Naive B cell (primary cell): ENCODE results near the gene CACNG8. TPM values are rescaled to one million over a fixed set of nuclear protein-coding genes. Genes with fewer than 3 reads are reported as not detected.

Source experiments
- ATAC-seq, 2 donors: fragments of 150-1000 bp; cut with Tn5 transposase; 2 replicates each; pipeline ENCODE4 v1.10.0; 2021; ENCODE audit warnings: low read depth in 2 of 2, mild to moderate bottlenecking in 2 of 2, moderate library complexity in 2 of 2
- DNase-seq: peaks from one replicate; pipeline ENCODE4 v3.0.0; 2022
- H3K27ac Mint-ChIP-seq, 6 donors: one replicate each; pipeline ENCODE4 v1.8.0; 2020 to 2022; ENCODE audit warnings: mild to moderate bottlenecking in 6 of 6, mixed read lengths in 6 of 6, moderate library complexity in 5 of 6, inconsistent platforms in 2 of 6
- H3K27me3 Mint-ChIP-seq, 3 donors: one replicate each; pipeline ENCODE4 v1.8.0; 2021 to 2022; ENCODE audit warnings: mixed read lengths in 3 of 3, mild to moderate bottlenecking in 1 of 3
- H3K36me3 Mint-ChIP-seq, 2 donors: one replicate each; pipeline ENCODE4 v1.8.0; 2020 to 2022; ENCODE audit warnings: mixed read lengths in 2 of 2, inconsistent platforms in 1 of 2, mild to moderate bottlenecking in 1 of 2
- H3K4me1 Mint-ChIP-seq, 3 donors: one replicate each; pipeline ENCODE4 v1.8.0; 2020 to 2022; ENCODE audit warnings: mixed read lengths in 3 of 3, inconsistent platforms in 1 of 3, mild to moderate bottlenecking in 1 of 3, moderate library complexity in 1 of 3
- H3K4me3 Mint-ChIP-seq, 8 donors: one replicate each; pipeline ENCODE4 v1.8.0; 2020 to 2022; ENCODE audit warnings: mild to moderate bottlenecking in 8 of 8, mixed read lengths in 8 of 8, moderate library complexity in 8 of 8, inconsistent platforms in 2 of 8
- H3K9me3 Mint-ChIP-seq, 7 donors: one replicate each; pipeline ENCODE4 v1.8.0; 2020 to 2022; ENCODE audit warnings: mixed read lengths in 7 of 7, mild to moderate bottlenecking in 5 of 7, inconsistent platforms in 2 of 7, moderate library complexity in 1 of 7
- polyA plus RNA-seq, 6 donors: library from polyadenylated mRNA; unstranded; fragments of 300-500 nt; fragmentation: Illumina TruSeq; gene quantifications; one replicate each; pipeline ENCODE4 v1.2.3, GENCODE V29; 2021; ENCODE audit warnings: low read depth in 6 of 6

Gene CACNG8
- polyA plus RNA-seq, 6 donors from 2014 or later, result not detected

DNA sequence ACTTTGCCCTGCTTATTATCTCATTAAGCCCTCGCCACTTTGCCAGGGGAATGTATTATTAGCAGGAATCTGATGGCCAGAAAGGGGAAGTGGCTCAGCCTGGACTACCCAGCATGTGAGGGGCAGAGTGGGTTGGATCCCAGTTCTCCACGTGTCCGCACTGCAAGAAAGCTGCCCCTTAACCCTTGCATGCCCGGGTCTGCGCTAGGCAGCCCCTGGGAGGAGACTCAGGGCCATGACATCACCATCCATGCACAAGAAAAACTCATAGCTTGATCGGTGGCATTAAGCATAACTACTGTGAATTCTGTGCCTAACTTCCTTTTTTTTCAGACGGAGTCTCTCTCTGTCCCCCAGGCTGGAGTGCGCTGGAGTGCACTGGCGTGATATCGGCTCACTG lies 8.9 kb downstream of the CACNG8 start:
- Mint-ChIP-seq H3K4me3 (no peak overlapping the region), H3K27me3 (peaks cover 24 to 74% (median 28%) of the 10 kb centered on the region in 3 donors), H3K27ac (no peak overlapping the region), H3K36me3 (no peaks in the 10 kb centered on the region), H3K9me3 (peaks cover 0 to 2% (median 0%) of the 10 kb centered on the region in 7 donors), H3K4me1 (peaks cover 0 to 3% (median 0%) of the 10 kb centered on the region in 3 donors)
- no peak for ATAC-seq
- DNase-seq, result no peak

- H3K36me3 Mint-ChIP-seq, result peaks cover 0 to 36% of the 10 kb centered on the region in 2 donors
- H3K4me1 Mint-ChIP-seq, result peaks cover 25 to 30% (median 28%) of the 10 kb centered on the region in 3 donors
- peak overlapping the region in 2 of 6 donors; percentile 11 to 72 for H3K27ac Mint-ChIP-seq
- DNase-seq (peak; percentile 53), ATAC-seq (peak; percentile 86 to 89)
- H3K9me3 Mint-ChIP-seq, result peaks cover 16 to 25% (median 18%) of the 10 kb centered on the region in 7 donors
- H3K4me3 Mint-ChIP-seq, result peak overlapping the region; percentile 36 to 94 (median 89)
- H3K27me3 Mint-ChIP-seq, result peaks cover 41 to 86% (median 55%) of the 10 kb centered on the region in 3 donors
These were observed 14.8 kb downstream of the CACNG8 start for GRCh38 chr19:53977429-53977990.

DNA sequence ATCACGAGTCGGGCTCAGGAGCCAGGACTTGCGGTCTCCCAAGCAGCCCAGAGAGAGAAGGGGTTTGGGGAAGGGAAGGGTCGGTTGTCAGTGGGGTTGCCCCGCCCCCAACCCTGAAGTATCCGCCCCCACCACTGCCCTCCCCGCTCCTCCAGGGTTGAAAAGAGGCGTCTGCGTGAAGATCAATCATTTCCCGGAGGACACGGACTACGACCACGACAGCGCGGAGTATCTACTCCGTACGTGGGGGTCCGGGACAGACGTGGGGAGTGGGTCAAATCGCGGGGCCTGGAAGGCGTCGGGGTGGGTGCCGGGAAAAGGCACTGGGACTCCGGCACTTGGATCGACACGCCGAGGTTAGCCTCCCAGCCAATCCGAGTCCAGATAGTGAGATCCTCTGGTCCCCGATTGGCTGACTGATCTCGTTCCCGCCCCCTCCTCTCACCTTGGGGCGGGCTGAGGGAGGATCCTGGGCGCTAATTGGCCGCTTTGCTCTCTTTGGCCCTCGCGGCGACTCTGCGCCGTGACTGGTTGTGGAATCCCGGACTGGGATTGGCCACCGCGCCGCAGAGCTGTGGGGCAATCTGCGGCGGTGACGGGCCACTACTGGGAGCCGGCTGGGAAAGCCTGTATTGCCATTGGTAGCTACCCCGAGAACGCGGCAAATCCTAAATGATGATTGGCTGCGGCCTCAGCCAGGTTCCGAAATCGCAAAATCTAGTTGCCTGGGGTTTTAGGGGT lies 15.4 kb downstream of the CACNG8 start:
- H3K27me3 Mint-ChIP-seq, result peaks cover 41 to 79% (median 55%) of the 10 kb centered on the region in 3 donors
- ATAC-seq, result no peak
- peak overlapping the region in 4 of 6 donors; percentile 32 to 72 (median 68) for H3K27ac Mint-ChIP-seq
- peaks cover 0 to 36% of the 10 kb centered on the region in 2 donors for H3K36me3 Mint-ChIP-seq
- H3K4me1 Mint-ChIP-seq, result peaks cover 25 to 30% (median 28%) of the 10 kb centered on the region in 3 donors
- no peak for DNase-seq
- H3K4me3 Mint-ChIP-seq, result peak overlapping the region; percentile 36 to 94 (median 89)
- H3K9me3 Mint-ChIP-seq, result peaks cover 17 to 25% (median 18%) of the 10 kb centered on the region in 7 donors

GRCh38 chr19:53978975-53979801 lies 16.5 kb downstream of the CACNG8 start:
- DNase-seq (no peak), ATAC-seq (no peak)
- peak overlapping the region in 1 of 6 donors; percentile 54 for H3K27ac Mint-ChIP-seq
- H3K9me3 Mint-ChIP-seq, result peaks cover 17 to 25% (median 18%) of the 10 kb centered on the region in 7 donors
- H3K27me3 Mint-ChIP-seq, result peaks cover 38 to 71% (median 55%) of the 10 kb centered on the region in 3 donors
- H3K4me1 Mint-ChIP-seq, result peaks cover 25 to 30% (median 28%) of the 10 kb centered on the region in 3 donors
- peaks cover 0 to 36% of the 10 kb centered on the region in 2 donors for H3K36me3 Mint-ChIP-seq
- H3K4me3 Mint-ChIP-seq, result peak overlapping the region in 6 of 8 donors; percentile 13 to 82 (median 41)

GRCh38 chr19:53980539-53981375 lies 18.0 kb downstream of the CACNG8 start:
- ATAC-seq, result no peak
- H3K4me3 Mint-ChIP-seq, result peak overlapping the region in 7 of 8 donors; percentile 20 to 80 (median 63)

GRCh38 chr19:53981376-53981951 lies 18.7 kb downstream of the CACNG8 start:
- peaks cover 25 to 30% (median 28%) of the 10 kb centered on the region in 3 donors for H3K4me1 Mint-ChIP-seq
- peaks cover 0 to 36% of the 10 kb centered on the region in 2 donors for H3K36me3 Mint-ChIP-seq
- peaks cover 29 to 54% (median 46%) of the 10 kb centered on the region in 3 donors for H3K27me3 Mint-ChIP-seq
- ATAC-seq (no peak), DNase-seq (no peak)
- H3K4me3 Mint-ChIP-seq, result peak overlapping the region; percentile 15 to 80 (median 62)
- H3K9me3 Mint-ChIP-seq, result peaks cover 16 to 25% (median 18%) of the 10 kb centered on the region in 7 donors
- peak overlapping the region in 2 of 6 donors; percentile 56 to 85 for H3K27ac Mint-ChIP-seq

More at GRCh38 chr19:53980539-53981375, 18.0 kb downstream of the CACNG8 start:
- Mint-ChIP-seq H3K9me3 (peaks cover 17 to 25% (median 18%) of the 10 kb centered on the region in 7 donors), H3K36me3 (peaks cover 0 to 36% of the 10 kb centered on the region in 2 donors), H3K4me1 (peaks cover 25 to 30% (median 28%) of the 10 kb centered on the region in 3 donors), H3K27me3 (peaks cover 33 to 61% (median 53%) of the 10 kb centered on the region in 3 donors), H3K27ac (peak overlapping the region in 4 of 6 donors; percentile 59 to 79 (median 72))
- DNase-seq, result no peak

GRCh38 chr19:53982001-53982451 lies 19.3 kb downstream of the CACNG8 start:
- Mint-ChIP-seq H3K4me3 (peak overlapping the region in 3 of 8 donors; percentile 12 to 80 (median 20)), H3K27ac (no peak overlapping the region), H3K36me3 (peaks cover 0 to 36% of the 10 kb centered on the region in 2 donors), H3K9me3 (peaks cover 16 to 25% (median 18%) of the 10 kb centered on the region in 7 donors), H3K27me3 (peaks cover 28 to 48% (median 40%) of the 10 kb centered on the region in 3 donors), H3K4me1 (peaks cover 25 to 30% (median 28%) of the 10 kb centered on the region in 3 donors)
- no peak for DNase-seq
- no peak for ATAC-seq

DNA sequence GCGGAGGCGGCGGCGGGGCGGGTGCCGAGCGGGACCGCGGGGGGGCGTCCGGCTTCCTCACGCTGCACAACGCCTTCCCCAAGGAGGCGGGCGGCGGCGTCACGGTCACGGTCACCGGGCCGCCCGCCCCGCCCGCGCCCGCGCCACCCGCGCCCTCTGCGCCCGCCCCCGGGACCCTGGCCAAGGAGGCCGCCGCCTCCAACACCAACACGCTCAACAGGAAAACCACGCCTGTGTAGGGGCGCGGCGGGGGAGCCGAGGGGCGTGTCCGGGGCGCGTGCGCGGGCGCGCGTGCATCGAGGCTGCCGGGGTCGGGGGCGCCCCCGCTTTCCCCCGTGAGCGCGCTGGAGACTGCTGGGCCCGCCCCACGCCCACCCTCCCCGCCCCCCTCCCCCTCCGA lies 19.9 kb downstream of the CACNG8 start:
- Mint-ChIP-seq H3K9me3 (peaks cover 16 to 22% (median 17%) of the 10 kb centered on the region in 7 donors), H3K27me3 (peaks cover 24 to 42% (median 35%) of the 10 kb centered on the region in 3 donors), H3K27ac (no peak overlapping the region), H3K4me1 (peaks cover 21 to 25% (median 24%) of the 10 kb centered on the region in 3 donors), H3K4me3 (no peak overlapping the region), H3K36me3 (peaks cover 0 to 31% of the 10 kb centered on the region in 2 donors)
- peak; percentile 47 to 49 for ATAC-seq
- DNase-seq, result no peak

- no peak overlapping the region for H3K27ac Mint-ChIP-seq
- peaks cover 23 to 32% (median 28%) of the 10 kb centered on the region in 3 donors for H3K27me3 Mint-ChIP-seq
- no peak for DNase-seq
- H3K4me3 Mint-ChIP-seq, result no peak overlapping the region
- peaks cover 14 to 20% (median 20%) of the 10 kb centered on the region in 3 donors for H3K4me1 Mint-ChIP-seq
- peaks cover 0 to 27% of the 10 kb centered on the region in 2 donors for H3K36me3 Mint-ChIP-seq
- ATAC-seq, result no peak
- peaks cover 13 to 18% (median 14%) of the 10 kb centered on the region in 7 donors for H3K9me3 Mint-ChIP-seq
These were observed 20.9 kb downstream of the CACNG8 start for GRCh38 chr19:53983457-53984289.

DNA sequence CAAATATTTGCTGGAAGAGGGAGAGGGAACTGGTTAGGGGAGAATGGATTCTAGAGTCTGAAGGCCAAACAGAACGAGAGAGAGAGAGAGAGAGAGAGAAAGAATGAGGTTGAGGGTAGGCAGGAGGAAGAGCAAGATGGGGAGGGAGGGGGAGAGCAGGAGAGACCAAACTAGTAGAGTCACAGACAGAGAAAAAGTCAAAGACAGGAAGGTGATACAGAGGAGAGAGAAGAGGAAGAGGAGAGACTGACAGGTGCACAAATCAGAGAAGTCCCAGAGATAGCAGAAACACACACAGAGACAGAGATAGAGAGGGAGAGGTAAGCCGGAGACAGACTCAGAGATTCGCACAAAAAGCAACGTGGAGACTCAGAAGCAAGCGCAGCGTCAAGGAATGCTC lies 23.1 kb downstream of the CACNG8 start:
- Mint-ChIP-seq H3K36me3 (peaks cover 0 to 16% of the 10 kb centered on the region in 2 donors), H3K27me3 (peaks cover 16 to 20% (median 18%) of the 10 kb centered on the region in 3 donors), H3K4me1 (peaks cover under 1 to 3% (median 2%) of the 10 kb centered on the region in 3 donors), H3K9me3 (peaks cover 2 to 7% (median 4%) of the 10 kb centered on the region in 7 donors), H3K4me3 (no peak overlapping the region), H3K27ac (no peak overlapping the region)
- DNase-seq, result no peak
- ATAC-seq, result no peak

GRCh38 chr19:53988981-53989380 lies 26.2 kb downstream of the CACNG8 start:
- peaks cover 0 to 12% of the 10 kb centered on the region in 2 donors for H3K36me3 Mint-ChIP-seq
- H3K27me3 Mint-ChIP-seq, result peaks cover 24 to 32% (median 25%) of the 10 kb centered on the region in 3 donors
- peaks cover 5 to 7% (median 5%) of the 10 kb centered on the region in 3 donors for H3K4me1 Mint-ChIP-seq
- peaks cover 0 to 4% (median 0%) of the 10 kb centered on the region in 7 donors for H3K9me3 Mint-ChIP-seq
- H3K27ac Mint-ChIP-seq, result no peak overlapping the region
- no peak for ATAC-seq
- peak overlapping the region in 2 of 8 donors; percentile 6 to 41 for H3K4me3 Mint-ChIP-seq
- DNase-seq, result no peak
